GM12865 (cell line): ENCODE data around the gene CASR.

ENCODE experiments used
- DNase-seq: peaks from one replicate; pipeline ENCODE4 v3.0.0; 2010; ENCODE audit warnings: low read depth
- H3K4me3 ChIP-seq: 2 replicates; pipeline ENCODE4 v1.5.1; 2011; ENCODE audit warnings: mild to moderate bottlenecking, low read depth, low read length, control low read depth
- CTCF ChIP-seq: IDR thresholded peaks from 2 replicates; pipeline ENCODE4 v1.5.1; 2011; ENCODE audit warnings: low read length, control low read depth, low read depth, inconsistent platforms; ENCODE audit not compliant: insufficient read depth; ENCODE audit errors: missing control alignments

The CASR gene

GRCh38 chr3:122231465-122232157, 48.1 kb downstream of the CASR start:
- H3K4me3 ChIP-seq: no peak overlapping the region
- TF ChIP-seq CTCF: no peak
- DNase-seq: no peak

- no peak for TF ChIP-seq CTCF
- H3K4me3 ChIP-seq: no peak overlapping the region
Observed at GRCh38 chr3:122232485-122232884, 49.0 kb downstream of the CASR start.

GRCh38 chr3:122233101-122233952, 49.9 kb downstream of the CASR start:
- TF ChIP-seq CTCF: no peak
- H3K4me3 ChIP-seq: peak overlapping the region; percentile 42
- peak; percentile 87 for DNase-seq

More at GRCh38 chr3:122232485-122232884, 49.0 kb downstream of the CASR start:
- peak; percentile 22 for DNase-seq

GRCh38 chr3:122234117-122234516, 50.6 kb downstream of the CASR start:
- DNase-seq: no peak
- TF ChIP-seq CTCF: no peak
- H3K4me3 ChIP-seq: peak overlapping the region; percentile 42; the same call in 1 of the 2 replicates

GRCh38 chr3:122235147-122235546, 51.7 kb downstream of the CASR start:
- peak; percentile 51 for DNase-seq
- TF ChIP-seq CTCF: no peak
- no peak overlapping the region for H3K4me3 ChIP-seq

GRCh38 chr3:122239112-122239511, 55.6 kb downstream of the CASR start:
- no peak for DNase-seq
- H3K4me3 ChIP-seq: no peak overlapping the region
- TF ChIP-seq CTCF: no peak
